Bone marrow (tissue), 2 donors: ENCODE results near the gene ME3.

ENCODE experiments used
- DNase-seq, 2 donors: peaks; one replicate each; lab custom pipeline; 2025; lab: John Stamatoyannopoulos, UW

The ME3 gene

DNA sequence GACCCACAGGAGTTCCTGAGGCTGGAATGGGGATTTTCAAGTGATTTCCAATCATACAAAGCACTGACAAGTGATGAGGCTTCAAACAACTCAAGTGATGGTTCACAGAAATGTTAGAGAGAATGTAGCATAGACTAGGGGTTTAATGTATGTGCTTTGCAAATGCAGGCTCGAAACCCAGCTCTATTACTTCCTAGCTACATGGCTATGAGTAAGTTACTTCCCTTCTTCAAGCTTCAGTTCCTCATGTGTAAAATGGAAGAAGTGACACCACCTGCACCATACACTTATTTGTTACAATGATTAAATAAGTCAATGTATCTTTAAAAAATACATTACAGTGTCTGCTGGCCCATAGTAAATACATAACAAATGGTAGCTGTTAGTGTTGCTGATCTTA, 158.0 kb downstream of the ME3 start:
- DNase-seq, result no peak

DNA sequence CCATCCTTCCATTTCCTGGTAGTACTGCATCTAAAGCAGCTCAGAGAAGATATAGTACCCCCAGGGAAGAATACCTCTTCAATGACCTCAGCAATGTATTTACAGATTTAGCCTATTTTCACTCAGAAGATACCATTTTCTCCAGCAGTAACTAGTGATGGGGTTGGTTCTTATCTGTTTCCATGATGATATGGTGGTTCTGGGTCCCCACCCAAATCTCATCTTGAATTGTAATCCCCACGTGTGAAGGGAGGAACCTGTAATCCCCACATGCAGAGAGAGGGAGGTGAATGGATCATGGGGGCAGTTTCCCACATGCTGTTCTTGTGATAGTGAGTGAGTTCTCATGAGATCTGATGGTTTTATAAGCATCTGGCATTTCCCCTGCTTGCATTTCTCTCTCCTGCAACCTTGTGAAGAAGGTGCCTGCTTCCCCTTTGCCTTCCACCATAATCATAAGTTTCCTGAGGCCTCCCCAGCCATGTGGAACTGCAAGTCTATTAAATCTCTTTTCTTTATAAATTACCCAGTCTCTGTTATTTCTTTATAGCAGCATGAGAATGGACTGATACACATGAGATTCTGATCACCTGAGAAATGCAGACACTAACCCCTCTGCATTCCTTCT, 158.6 kb downstream of the ME3 start:
- no peak for DNase-seq

DNA sequence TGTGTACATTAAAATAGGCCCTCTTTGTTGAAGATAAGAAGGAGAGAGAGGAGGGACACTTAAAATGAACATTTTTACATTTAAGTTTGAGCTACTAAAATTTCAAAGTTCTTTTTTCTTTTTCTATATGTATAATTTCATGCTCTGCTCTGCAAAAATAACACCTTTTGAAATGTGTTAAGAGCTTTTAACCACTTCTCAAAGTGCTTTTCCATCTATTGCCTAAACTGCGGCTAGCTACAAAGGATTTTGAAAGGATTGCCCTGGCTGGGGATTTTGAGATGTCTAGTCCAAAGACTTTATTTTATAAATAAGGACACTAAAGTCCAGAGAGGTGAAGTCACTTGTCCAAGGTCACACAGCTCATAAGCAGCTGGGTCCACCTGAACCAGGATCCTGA, 159.3 kb downstream of the ME3 start:
- DNase-seq, result no peak

DNA sequence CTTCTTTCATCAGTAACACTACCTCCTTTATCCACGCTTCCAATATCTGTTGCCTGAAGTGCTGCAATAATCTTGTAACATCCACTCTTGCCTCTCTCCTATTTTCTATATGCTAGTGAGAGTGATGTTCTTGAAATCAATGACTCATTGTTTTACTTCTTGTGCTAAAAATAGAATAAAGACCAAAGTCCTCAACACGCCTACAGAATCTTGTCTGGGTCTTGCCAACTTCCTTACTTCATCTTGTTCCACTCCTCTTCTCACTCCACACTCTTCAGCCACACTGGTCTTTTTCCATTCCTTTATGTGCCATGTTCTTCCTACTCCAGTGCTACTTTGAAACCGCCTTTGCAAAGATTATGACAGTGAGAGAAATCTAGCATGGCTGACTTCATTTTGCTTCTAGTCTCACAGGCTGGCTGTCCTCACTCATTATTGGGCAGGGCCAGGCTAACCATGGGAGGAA, 161.3 kb downstream of the ME3 start:
- DNase-seq, result peak in 1 of 2 donors; percentile 53

DNA sequence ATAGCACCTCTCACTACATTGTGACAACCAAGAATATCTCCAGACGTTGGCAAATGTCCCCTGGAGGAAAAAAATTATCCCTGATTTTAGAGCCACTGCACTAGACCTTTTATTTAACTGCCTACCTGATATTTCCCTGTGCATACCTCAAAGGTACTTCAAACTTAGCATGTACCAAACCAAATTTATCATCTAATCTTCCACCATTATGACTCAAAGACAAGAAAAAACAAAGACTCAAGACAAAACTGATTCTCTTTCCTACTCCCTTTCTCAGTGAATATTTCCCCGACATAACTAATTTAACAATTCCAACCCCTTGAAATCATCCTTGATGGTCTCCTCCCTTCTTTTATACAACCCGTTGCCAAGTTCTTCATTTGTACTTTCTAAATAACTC, 161.7 kb downstream of the ME3 start:
- DNase-seq, result no peak

DNA sequence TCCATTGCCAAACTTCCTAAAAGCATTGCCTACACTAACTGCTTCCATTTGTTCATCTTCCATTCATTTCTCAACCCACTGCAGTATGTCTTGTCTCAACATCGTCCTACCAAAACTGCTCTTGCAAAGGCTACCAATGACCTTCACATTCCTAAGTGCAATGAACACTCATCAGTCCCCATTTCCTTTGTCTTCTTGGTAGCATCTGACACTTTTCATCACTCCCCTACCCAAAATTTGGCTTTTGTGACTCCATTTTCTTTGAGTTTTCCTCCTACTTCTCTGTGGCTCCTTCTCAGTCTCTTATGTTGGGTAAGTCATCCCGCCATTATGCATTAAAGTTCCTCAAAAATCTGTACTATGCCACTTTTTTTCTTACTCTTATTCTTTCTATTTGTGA, 162.3 kb downstream of the ME3 start:
- DNase-seq, result no peak

DNA sequence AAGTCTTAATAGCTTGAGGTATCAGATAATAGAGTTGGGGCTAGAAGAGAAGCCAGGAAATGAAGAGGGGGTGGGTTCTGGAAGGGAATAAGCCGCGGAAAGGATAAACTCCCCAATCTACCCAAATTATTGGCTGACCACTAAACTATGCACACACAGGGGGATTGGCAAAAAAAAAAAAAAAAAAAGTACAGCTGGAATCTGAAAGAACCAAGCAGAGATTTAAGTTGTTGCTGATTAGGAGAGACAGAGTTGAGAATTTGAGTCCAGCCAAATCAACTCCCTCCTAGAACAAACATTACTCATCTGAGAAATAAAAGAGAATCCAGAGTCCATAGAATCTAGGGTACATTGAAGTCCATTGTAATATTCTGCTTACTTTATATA, 162.8 kb downstream of the ME3 start:
- no peak for DNase-seq

DNA sequence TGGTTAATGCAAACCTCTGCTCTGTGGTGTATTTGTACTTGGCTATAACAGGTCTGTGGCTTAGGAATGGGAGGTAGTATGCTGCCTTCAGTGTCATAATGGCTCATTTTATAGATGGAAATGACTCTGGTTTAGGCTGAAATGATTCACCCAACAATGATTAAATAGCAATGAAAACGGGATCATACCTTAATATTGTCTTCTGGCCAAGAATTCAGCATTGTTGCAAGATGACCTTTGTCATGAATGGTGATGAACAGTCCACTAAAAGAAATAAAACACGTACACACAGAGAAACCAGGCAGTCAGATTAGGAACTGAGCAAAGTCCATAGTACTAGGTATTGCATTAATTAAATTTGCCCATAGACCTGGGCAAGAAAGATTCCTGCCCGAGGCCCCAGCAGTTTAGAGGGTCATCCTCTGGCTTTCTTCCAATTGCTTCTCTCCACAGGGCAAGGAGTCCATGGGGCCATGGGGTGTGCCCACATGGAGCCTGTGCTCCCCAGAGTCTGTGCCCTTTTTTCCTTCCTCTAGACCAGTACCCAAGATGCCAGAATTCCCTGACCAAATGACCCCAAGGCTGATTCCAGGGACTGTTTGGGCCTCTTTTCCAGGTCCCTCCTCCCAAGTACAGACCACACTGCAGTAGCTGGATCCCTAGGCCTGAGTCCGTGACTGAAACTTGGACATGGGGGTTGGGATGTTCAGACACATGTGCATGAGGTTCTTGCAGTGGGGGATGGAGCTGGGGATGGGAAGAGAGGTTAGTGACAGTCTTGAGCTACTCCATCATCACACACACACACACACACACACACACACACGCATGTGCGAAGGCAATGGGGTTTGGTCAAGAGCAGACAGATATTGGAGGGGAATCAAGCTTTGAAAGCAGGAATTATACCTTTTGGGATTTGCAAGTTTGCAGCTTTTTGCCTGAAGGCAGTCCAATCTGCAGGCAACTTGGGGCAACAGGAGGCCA, 163.5 kb downstream of the ME3 start:
- DNase-seq, result no peak

DNA sequence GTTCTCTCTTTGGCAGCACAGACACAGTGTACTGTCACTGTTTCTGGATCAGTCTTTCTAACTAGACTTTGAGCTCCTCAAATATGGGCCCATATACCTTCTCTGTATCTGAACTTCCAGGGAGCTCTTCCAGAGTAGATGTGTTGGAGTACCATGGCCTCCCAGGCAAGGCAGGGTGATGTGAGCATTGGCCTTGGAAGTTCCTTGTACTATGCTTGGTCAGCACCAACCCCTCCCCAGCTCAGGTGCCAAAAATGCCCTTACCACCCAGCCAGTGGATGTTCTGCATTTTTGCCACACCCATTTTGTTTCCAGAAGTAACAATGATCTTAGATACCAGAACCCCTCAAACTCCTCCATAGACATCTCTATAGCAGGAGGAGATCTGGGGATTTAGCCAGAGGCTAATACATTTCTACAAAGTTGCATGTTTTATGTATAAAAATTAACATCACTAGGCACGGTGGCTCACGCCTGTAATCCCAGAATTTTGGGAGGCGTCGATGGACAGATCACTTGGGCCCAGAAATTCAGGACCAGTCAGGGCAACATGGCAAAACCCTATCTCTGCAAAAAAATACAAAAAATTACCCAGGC, 165.1 kb downstream of the ME3 start:
- DNase-seq, result no peak

DNA sequence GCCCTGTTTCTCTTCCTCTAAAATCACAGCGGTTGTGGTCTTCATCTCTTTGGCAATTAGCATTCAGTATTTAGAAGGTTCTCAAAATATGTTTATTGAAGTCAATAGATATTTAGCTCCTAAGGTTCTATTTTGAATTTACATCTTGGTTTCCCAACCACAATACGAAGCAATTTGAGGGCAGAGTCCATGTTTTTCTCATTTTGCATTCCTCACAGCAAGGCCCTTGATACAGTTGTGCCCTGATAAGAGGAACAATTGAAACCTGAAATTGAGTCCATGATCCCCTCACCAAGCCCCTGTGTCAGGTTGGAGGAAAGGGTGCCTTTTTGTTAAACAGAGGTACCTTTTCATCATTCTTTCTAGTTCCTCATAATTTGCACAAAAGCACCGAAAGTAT, 166.2 kb downstream of the ME3 start:
- DNase-seq, result no peak

DNA sequence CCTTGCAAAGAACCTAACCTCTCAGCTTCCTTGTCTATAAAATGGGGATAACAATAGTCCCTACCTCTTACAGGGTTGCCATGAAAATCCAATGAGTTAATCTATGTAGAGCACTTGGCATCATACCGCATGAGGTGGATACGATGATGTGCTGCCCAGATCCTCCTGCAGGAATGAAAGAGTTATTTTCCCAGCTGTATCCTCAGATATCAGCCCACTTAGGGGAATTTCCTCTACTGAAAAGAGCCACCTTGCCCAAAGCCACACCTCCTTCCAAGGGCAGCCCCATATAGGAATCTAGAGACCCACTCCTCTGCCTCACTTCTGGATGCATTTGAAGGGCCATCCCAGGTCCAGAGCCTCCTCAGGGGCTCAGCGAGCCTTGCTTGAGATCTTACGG, 169.3 kb downstream of the ME3 start:
- DNase-seq, result no peak

DNA sequence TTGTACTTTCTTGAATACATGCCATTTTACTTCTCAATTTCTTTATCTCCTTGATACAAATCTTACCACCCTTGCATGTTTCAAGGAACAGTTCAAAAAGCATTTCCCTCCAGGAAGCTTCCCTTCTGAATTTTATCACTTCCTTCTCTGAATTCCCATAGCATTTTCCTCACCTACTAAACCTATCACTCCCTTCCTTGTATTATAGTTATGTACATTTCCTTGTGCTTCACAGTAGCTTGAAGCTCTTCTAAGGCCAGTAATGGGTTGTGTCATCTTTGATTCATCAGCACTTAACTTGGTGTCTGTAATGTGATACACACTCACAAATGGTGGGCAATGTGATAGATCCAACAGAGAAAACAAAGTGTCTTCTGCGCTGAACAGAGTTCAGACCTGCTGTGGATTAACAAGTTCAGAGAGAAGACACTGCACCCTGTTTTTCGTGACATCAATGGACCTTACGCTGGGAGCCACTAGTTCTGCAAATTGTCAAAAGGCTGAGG, 170.2 kb downstream of the ME3 start:
- DNase-seq, result no peak

DNA sequence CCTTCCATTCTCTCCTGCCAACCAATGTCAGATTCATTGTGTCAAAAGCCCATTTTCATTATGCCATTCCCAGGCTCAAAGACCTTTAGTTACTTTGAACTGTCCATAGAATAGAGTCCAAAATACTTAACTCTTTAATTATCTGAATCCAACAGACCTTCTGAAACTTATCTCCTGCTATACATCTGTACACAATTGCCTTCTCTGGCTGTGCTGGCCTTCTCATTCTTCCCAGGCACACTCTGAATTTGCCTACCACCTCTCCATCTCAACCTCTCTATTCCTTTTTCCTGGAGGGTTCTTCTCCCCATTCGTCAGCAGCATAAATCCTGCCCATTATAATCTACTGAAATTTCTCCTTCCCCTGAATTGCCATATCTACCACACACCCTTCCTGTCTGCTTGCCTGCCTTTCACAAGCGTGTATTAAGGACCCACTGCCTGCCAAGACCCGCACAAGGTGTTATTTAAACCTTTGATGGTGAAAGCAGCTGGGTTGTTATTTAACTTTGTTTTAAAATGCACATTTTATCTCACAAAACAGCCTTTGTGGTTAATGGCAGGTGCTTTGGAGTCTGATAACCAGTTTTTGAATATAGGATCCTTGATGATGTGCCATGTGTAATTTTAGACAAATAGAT, 171.8 kb downstream of the ME3 start:
- DNase-seq, result no peak

DNA sequence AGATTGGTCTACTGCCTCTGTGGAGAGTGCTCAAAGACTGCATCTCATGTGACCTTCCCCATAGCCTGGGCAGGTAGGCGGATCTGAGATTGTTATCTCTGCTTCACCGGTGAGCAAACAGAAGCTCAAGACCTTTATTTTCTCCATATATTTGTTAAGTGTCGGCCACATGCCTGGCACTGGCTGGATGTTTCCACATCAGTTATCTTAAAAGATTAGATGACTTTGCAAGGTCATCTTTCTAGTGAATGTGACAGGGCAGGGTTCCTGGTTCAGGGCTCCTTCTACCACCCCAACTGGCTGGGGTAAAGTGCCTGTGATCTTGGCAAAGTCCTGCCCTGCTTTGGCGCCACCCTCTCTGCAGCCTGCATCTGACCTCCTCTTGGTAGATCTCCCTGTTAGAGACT, 172.7 kb downstream of the ME3 start:
- no peak for DNase-seq

DNA sequence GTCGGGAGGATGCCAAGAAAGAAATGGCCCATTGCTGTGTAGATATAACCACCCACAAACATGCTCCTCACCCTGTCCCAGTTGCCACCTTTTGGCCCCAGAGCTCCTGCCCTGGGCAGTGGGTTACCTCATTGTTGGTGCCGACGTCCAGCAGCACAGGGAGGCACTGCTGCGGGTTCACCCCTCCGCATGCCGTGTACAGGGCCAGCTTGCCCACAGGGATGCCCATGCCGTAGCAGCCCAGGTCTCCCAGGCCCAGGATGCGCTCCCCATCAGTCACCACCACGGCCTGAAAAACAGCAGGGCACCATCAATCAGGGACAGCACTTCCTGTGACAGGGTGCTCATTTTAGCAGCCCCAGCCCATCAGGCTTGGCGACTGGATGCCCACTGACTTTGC, 174.6 kb downstream of the ME3 start:
- DNase-seq, result no peak

DNA sequence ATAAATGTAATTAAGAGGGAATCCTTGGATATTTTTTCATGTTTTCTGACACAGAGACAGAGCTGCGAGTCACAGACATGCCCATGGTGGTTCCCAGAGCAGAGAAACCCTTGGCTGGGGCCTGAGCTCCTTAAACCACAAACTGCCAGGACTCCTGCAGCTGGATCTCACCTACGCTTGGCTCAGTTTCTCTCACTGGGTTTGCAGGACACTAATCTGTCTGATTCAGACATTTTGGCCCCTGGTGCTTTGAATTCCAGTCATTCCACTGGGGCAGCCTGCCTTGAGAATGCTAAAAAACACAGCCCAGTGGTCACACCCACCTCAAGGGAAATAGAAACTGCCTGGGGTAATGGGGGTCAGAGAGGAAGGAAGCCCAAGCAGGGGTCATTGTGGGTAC, 175.1 kb downstream of the ME3 start:
- DNase-seq, result no peak

DNA sequence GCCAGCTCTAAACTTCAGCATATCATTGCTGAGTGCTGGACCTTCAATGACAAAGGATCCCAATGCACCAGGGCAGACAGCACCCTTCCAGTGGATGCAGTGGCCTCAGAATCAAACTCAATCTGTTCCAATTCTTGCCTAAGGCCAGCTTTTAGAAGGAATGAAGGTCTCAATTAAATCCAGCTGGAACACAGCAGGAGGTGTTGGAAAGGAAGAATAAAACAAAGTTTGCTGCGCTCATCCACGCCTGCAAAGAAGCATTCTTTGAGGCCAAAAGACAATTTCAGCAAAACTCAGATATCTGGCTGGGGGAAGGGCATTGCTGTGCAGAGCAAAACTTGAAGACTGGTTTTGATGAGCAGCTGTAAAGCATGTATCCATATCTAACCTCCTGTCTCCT, 177.1 kb downstream of the ME3 start:
- DNase-seq, result no peak

DNA sequence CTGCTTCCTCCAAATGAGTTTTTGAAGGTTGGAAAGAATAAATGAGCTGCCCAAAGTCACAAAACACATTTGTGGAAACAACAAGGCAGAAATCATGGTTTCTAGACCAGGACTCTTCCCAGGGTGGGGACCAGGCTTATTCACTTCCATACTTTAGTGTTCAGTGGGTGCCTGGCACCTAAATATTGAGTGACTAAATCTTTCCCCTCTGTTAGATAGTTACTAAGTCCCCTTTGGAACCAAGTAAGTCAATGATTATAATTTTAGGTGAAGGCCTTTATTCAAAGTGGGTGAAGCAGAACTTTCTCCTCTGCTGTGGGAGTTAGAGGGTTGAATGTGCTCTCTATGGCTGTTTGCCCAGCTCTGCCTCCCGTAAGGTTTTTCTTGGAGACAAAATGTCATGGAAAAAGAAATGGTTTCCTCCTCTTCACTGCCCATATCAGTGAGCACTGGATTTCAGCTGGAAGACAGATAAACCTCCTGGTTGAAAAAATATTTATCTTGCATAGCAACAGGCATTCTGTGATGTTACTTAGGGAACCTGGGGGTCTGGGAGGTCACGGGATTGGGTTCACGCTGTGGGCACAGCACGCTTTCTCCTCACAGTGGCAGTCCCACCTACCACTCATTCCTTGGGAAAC, 179.9 kb downstream of the ME3 start:
- DNase-seq, result no peak

DNA sequence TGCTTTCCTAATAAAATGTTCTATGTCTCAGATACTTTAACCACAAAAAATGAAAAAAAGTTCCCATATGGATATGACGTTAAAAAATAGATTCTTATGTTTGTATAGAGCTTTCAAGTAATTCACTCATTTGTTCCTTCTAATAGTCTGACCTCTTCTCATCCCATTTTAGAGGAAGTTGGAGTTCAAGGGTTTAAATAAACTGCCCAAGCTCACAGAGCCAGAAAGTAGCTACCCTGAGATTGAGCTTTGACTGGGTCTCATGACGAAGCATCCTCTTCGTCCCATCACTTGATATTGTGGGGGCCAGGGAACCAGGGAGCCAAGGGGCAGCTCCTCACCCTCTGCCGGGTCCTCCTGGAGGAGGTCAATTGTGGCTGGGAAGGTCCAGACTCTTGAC, 181.4 kb downstream of the ME3 start:
- DNase-seq, result no peak

DNA sequence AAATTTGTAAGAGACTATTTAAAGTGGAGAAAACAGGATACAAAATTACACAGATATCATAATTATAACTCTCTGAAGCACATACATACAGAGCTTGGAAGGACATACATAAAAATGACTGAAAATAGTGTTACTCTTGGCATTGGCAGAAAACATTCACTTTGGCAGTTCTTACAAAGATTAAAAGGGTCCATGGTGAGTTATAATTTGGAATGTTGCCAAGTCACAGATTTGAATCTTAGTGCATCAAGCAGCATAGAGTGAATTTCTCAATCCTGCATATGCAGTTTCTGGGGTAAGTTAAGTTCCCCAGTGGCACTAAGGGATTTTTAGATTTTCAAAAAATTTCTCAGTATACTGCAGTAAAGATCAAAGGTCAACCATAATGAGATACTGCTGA, 181.8 kb downstream of the ME3 start:
- no peak for DNase-seq

DNA sequence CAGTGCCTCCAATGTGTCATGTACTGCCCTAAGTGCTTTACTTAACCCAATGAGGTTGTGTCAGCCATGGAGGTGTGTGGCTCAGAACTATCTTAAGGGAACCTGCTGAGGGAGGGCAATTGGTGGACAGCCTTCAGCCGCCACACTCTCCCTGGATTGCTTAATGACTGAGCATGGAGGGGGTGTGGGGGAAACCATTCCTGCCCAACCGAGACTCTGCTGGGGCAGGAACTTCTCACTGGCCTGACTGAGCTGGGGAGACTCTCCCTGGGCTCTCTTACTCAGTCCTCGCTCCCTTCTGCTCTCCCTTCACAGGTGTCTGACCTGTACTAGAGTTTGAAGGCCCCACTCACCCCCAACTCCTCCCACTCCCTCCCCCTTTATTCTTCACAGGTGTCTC, 183.0 kb downstream of the ME3 start:
- no peak for DNase-seq

DNA sequence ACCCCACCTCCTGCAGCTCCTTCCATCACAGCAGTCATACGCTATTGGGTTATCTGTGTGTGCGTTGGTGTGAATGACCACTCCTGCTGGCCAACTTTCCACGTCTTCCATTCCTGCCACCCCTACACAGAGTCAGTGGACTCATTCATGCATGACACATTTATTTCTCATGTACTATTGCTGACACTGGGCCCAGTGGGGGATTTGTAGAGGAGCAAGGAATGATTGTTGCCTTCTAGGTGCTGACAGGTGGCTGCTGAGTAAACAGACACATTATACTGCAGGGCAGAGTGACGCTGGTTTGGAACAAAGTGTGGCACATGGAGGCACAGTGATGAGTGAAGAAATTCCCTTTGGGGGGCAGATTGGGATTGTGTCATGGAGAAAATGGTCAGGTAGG, 183.9 kb downstream of the ME3 start:
- no peak for DNase-seq
